Ishikawa (cell line): ENCODE measurements around the gene NBL1.

Experiments
- TCF12 ChIP-seq: IDR thresholded peaks from 2 replicates; pipeline ENCODE4 v1.6.1; 2012; ENCODE audit warnings: low read depth
- TF ChIP-seq, protein P1 (sequence below): IDR thresholded peaks from 2 replicates; pipeline ENCODE4 v1.6.1; 2012
- TF ChIP-seq, protein P2 (sequence below): IDR thresholded peaks from 2 replicates; pipeline ENCODE4 v1.6.1; 2012; ENCODE audit warnings: low read depth, mild to moderate bottlenecking

DNA sequence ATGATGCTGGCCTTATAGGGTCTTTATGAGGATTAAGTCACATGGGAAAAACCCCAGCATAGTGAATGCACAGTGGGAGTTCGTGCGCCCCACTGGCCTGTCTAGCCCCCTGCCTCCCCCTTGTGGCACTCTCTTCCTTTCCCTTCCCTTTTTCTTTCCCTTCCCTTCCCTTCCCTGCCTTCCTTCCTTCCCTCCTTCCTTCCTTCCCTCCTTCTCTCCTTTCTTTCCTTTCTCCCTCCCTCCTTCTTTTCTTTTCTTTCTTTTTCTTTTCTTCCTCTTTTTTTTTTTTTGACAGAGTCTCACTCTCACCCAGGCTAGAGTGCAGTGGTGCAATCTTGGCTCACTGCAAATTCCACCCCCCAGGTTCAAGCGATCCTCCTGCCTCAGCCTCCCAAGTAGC is 59.2 kb downstream of the NBL1 start:
- no peak for TF ChIP-seq TCF12
- TF ChIP-seq, protein P1, sequence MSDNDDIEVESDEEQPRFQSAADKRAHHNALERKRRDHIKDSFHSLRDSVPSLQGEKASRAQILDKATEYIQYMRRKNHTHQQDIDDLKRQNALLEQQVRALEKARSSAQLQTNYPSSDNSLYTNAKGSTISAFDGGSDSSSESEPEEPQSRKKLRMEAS = no peak
- TF ChIP-seq, protein P2, sequence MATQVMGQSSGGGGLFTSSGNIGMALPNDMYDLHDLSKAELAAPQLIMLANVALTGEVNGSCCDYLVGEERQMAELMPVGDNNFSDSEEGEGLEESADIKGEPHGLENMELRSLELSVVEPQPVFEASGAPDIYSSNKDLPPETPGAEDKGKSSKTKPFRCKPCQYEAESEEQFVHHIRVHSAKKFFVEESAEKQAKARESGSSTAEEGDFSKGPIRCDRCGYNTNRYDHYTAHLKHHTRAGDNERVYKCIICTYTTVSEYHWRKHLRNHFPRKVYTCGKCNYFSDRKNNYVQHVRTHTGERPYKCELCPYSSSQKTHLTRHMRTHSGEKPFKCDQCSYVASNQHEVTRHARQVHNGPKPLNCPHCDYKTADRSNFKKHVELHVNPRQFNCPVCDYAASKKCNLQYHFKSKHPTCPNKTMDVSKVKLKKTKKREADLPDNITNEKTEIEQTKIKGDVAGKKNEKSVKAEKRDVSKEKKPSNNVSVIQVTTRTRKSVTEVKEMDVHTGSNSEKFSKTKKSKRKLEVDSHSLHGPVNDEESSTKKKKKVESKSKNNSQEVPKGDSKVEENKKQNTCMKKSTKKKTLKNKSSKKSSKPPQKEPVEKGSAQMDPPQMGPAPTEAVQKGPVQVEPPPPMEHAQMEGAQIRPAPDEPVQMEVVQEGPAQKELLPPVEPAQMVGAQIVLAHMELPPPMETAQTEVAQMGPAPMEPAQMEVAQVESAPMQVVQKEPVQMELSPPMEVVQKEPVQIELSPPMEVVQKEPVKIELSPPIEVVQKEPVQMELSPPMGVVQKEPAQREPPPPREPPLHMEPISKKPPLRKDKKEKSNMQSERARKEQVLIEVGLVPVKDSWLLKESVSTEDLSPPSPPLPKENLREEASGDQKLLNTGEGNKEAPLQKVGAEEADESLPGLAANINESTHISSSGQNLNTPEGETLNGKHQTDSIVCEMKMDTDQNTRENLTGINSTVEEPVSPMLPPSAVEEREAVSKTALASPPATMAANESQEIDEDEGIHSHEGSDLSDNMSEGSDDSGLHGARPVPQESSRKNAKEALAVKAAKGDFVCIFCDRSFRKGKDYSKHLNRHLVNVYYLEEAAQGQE = no peak
